Measurements from ENCODE around the gene TRIM32. TPM values are rescaled to one million over a fixed set of nuclear protein-coding genes. Genes with fewer than 3 reads are reported as not detected.

The TRIM32 gene, protein sequence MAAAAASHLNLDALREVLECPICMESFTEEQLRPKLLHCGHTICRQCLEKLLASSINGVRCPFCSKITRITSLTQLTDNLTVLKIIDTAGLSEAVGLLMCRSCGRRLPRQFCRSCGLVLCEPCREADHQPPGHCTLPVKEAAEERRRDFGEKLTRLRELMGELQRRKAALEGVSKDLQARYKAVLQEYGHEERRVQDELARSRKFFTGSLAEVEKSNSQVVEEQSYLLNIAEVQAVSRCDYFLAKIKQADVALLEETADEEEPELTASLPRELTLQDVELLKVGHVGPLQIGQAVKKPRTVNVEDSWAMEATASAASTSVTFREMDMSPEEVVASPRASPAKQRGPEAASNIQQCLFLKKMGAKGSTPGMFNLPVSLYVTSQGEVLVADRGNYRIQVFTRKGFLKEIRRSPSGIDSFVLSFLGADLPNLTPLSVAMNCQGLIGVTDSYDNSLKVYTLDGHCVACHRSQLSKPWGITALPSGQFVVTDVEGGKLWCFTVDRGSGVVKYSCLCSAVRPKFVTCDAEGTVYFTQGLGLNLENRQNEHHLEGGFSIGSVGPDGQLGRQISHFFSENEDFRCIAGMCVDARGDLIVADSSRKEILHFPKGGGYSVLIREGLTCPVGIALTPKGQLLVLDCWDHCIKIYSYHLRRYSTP
- total RNA-seq: 20.5 and 21.5 TPM in 2 replicates

DNA sequence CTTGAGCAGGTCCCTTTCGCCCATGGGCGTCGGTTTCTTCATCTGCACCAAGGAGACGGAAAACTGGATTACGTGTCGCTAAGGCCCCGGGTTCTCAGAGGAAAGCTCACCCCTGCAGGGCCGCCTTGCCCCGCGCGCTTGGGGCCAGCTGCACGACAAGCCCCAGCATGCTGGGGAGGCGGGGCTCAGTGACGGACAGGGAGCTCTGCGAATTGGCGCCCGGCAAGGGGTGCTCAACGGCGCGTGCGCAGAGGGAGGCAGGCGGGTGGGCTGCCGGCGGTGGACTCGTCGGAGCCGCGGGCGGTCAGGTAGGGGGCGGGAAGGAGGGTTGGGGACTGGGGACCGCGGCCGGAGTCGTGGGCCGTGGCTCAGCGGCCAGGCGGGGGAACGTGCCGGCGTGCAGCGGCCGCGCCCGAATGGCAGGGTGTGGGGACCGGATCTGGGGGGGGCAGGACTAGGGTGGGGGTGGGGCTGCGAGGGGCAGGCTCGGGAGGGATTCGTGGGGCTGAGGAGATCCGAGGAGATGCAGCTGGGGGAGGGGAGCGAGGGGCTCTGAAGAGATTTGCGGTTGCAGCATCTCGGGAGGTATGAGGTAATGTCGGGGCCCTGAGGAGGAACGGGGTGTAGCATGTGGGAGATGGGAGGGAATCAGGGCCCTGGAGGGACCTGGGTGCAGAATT, at the start of gene TRIM32:
TRIM32 (plus strand) TSS at position 232 of the 680 bp plus-strand sequence. CDS start 10,438 bp downstream, outside the sequence.
- intact Hi-C loops (cut with micrococcal nuclease): loop anchor here (1.0 to 10.0 kb wide), 3 partner anchors 14 to 1992 kb away; no protein-coding TSS in a partner anchor

DNA sequence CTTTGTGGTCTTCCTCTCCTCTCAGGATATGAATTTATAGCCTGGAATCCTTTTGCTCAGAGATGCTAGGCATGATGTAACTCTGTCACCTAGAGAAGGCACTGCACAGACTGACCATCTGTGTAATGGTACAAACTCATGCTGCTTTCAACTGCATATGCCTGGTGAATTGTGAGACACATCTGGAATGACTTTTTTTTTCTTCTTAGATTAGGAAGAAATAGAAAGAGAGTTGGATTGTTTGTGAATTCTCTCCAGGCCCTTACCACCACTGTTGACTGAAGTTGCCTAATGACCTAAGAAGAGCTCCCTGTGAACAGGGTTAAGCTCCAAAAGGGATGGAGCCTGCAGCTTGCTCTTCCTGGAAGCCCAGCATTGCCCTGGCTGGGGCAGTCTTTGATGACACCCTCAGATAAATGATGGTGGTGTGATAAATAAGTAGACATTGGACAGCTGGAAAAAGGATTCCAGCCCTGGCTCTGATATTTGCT, 47.8 kb upstream of the TRIM32 start:
- intact Hi-C loops (cut with micrococcal nuclease): no loop called here

DNA sequence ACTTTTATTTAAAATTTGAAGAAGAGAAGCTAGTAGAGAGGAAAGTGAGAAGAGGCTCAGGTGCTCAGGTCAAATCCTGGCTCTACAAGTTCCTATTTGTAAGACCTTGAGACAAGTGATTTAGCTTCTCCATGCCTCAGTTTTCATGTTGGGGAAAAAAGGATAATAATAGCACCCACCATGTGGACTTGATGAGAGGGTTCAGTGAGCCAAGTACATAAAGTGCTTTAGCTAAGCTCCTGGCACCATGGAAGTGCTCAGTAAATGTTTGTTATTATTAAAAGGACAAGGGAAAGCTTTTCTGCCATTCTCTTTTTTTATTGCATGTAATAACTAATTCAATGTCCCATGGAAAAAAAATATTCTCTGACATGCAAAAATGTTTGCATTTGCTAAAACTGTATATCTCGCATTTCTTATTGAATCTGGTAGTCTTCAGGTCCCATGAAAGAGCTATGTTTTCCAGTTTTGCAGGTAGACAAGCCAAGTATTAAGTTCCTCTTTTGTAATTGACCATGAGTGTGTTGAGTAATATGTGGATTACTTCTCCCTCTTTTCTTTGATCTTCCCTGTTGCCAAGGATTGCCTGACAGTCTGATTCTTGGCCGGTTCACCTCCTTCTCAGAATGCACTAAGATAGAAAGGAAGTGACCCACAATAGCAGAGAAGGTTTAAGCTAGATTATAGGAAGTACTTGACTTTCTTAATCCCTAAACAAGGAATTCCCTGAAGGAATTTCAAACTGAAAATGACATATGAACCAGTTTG, 45.6 kb upstream of the TRIM32 start:
- intact Hi-C loops (cut with micrococcal nuclease): no loop called here

DNA sequence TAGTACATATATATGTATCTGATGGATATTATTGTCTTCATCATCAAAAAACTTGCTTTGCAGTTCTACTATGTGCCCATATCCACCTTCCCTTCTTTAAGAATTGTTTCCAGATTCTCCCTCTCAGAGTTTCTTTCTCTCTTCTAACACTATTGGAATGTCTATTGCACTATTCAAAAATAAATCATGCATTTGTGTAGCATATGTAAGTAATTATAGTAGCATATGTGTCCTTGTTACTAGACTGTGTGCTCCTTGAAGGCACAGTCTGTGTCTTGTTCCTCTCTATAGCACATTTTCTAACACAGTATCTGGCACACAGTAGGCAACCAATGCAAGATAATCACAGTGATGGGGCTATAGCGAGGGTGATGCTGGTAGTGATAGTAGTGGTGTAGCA, 43.4 kb upstream of the TRIM32 start:
- intact Hi-C loops (cut with micrococcal nuclease): no loop called here

DNA sequence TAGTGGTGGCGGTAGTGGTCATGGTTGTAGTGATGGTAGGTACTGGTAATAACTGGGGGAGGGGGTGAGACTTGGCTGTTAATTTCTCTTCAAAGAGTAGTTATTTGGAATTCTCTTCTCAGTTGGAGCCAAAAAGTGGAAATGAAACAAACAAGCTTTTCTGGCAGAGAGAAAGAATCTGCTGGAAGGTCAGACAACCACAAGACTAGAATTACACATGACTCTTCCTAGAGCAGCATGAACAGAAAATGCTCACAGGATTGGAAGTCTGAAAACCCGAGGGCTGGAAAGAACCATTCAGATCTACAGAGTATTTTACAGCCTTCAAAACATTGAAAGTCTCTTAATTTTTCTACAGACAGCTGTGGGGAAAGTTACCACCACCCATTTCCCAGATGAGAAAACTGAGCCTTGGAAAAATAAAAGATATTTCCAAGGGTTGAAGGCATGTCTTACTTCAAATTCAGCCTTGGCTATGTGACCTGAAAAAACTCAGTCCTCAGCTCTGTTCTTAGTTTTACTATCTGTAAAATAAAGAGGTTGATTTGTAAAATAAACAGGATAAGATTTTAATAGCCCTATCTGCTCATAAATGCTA, 42.9 kb upstream of the TRIM32 start:
- intact Hi-C loops (cut with micrococcal nuclease): no loop called here

DNA sequence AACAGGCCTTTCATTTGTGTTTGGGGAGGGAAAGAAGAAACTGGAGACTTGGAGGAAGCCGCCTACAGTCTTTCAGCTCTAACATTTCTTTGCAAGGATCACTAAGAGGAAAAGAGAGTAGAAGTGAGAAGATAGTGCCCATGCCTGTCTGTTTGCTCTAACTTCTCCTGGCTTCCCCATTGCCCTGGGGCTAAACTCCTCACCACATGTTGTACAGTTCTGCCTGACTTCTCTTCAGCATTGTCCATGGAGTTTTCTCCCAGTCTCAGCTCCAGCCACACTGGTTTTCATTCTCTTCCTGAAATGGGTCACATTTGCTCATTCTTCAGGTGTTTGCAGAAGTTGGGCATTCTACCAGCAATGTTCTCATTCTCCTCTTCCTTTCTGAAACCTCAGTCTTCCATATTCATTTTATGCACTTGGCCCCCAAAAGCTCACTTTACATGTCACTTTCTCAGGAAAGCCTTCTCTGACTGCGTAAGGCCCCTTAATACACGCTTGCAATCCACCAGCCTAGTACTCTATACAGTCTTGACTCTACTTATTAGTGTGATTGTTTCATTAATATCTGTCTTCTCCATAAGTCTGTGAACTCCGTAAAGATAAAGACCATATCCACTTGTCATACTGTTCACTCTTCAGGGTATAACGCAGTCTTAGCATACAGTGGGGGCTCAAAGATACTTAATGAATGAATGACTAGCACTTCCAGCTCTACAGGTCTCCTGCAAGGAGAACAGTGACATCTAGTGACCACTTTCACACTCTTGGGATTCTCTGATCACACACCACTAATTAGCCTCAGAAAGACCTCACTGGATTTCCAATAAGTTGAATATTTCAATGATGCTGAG, 40.2 kb upstream of the TRIM32 start:
- intact Hi-C loops (cut with micrococcal nuclease): loop anchor here (5.0 kb wide), 1 partner anchor 1055 kb away; no protein-coding TSS in a partner anchor

DNA sequence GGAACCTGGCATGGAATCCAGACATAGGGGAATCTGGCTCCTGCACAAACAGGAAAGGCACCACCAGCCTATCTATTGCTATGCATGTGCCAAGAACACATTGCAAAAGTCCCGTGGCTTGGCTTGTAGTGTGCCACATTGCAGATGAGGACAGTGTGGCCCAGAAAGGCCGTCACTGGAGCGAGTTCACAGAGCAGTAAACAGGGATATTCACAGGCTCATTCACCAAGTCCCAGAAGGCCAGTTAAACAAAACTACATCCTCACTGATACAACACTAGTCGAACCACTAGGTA, 39.6 kb upstream of the TRIM32 start:
- intact Hi-C loops (cut with micrococcal nuclease): loop anchor here (5.0 kb wide), 1 partner anchor 1055 kb away; no protein-coding TSS in a partner anchor

DNA sequence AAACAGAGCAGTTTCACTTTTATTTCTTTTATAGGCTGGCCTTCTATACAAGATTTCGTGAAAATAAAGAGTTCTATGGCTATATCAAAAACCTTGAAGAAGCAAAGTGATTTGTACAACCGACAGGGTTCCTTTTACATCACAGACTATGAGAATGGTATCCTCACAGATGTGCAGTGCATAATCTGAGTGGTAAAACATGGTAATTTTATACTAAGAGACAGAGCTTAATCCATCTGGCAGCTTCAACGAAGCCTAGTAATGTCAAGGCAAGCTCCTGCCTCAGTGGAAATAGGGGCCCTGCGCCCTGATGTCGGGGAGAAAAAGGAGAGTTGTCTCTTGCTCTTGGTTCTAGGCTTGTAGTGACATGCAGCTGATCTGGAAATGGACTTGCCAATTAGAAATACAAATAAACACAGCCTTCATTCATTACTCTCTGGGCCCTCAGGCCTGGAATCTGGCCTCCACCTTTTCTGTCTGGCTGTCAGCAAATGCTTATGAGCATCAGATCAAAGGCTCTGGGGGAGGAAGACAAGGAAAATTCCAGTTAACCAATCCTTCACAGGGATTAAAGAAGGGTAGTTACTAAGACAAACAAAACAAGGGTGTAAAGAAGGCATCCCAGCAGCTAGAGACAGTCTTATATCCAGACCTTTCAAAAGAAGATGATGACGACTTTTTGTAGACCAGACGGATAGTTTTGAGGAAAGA, 33.6 kb upstream of the TRIM32 start:
- intact Hi-C loops (cut with micrococcal nuclease): no loop called here

DNA sequence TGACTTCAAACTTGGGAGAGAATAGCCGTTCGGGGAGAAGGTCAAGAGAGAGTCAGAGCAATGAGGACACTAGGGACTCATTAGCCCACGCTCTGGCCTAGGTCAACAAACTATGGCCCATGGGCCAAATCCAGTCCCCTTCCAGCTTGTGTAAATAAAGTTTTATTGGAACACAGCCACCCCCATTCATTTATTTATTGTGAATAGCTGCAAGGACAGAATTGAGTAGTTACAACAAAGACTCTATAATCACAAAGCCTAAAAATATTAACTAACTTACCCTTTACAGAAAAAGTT, 33.1 kb upstream of the TRIM32 start:
- intact Hi-C loops (cut with micrococcal nuclease): no loop called here

DNA sequence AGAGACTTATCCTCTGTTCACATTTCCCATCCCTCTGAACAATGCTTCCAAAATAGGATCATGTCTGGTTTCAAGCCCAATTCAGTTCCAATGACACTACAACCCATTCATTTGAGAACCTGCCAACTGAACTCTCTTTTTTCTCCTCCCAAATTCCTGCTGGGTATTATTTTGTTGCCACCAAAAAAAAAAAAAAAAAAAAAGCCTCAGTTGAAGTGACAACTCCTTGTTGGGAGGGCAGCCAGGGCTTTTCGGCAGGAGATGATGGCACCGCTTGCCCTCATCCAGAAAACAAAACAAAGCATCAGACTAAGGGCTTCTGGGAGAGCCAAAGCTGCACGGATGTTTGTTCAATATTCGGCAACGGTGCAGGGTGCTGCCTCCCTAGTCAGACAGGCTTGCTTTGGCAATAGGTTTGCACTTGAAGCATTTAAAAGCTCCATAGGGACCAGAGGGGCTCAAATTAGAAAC, 30.6 kb upstream of the TRIM32 start:
- intact Hi-C loops (cut with micrococcal nuclease): no loop called here

DNA sequence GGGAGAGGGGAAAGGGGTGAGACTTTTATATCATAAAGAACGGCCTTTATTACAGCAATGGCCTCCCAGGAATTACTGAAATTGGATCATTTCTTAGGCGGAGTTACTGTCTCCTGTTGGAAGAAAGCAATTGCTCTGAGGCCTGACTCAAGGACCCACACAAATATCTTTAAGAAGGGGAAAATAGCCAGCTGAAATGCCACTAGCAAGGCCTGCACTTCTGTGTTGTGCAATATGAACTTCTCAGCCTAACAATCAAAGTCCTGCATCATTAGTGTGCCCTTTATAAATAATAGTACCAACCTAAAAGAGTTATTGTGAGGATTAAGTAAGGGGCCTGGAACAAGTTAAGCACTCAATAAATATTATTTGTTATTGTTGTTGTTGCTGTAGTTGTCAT, 30.1 kb upstream of the TRIM32 start:
- intact Hi-C loops (cut with micrococcal nuclease): no loop called here

DNA sequence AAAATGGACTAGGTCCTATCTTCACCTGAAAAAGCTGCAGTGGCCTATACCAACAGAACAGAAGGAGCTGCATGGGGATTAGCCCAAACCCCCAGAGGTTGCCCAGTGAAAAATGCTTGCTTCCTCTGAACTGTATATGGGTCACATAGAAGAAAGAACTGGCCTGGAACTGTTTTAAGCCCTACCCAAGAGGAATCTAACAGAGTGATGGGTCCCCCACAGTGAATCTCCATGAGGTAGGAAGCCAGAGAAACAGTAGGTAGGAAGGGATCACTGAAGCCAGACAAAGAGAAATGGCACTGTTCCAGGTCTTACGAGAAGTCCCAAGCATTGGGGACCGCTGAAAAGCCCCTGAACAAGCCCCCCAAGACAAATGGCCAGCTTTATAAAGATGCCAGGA, 28.8 kb upstream of the TRIM32 start:
- intact Hi-C loops (cut with micrococcal nuclease): no loop called here

DNA sequence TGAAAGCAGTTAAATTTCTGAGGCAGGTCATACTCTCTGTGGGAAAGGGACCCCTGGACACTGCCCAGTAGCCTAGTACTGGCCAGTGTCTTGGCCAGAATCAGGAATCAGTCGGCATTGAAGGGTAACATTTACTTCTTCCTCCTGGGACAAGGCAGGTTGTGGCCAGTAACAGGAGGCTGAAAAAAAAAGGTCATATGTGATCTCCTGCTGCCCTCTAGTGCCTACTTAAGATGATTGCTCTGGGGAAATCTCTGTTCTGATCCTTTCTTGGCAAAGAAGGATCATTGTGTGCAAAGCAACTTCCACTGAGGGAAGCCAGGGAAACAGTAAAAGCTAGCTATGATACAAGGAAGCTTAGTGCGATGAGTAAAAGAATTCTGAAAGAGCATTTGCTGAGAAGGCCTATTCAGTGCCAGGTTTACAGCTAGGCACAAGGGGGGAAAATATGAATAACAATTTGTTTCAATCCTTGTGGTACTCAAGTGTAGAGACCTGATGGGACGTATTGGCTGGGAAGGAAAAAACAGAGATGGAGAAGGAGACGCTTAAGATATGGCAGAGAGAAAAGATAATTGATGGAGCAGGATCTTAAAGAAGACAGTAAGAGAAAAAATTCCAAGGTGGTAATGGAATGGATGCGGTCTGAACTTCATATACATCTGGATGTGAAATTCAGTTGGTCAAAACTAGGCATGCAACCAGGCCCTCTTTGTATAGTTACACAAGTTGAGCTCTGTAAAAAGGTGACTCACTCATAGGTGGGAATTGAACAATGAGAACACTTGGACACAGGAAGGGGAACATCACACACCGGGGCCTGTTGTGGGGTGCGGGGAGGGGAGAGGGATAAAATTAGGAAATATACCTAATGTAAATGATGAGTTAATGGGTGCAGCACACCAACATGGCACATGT, 25.8 kb upstream of the TRIM32 start:
- intact Hi-C loops (cut with micrococcal nuclease): loop anchor here (1.0 to 2.0 kb wide), 6 partner anchors 72 to 1999 kb away; no protein-coding TSS in a partner anchor

DNA sequence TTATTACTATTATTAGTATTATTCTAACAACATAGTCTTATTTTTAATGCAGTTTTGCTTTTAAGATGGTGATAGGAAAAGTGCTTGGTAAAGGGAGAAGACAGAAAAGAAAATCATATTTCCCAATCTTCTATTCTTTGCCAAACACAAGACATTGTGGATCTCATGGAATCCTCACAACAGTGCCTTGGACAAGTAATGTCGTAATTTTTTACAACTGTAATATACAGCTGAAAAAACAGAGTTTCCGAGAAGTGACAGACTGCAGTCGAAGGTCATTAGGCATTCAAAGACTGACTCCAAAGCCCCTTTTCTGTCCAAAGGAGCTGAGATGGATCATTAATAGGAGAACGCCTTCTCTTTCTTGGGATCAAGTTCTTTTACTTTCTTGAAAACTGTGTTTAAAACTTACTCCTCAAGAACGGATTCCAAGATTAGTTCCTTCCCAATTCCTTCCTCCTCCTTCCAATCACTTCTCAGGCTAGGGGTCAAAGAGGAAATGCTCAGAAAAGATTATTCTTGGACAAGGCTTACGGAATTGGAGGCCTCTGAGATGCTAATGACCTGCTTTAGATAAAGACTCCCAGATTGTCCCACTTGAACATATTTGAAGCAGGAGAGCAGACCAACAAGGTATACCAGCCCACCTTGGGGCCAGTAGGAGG, 24.3 kb upstream of the TRIM32 start:
- intact Hi-C loops (cut with micrococcal nuclease): no loop called here

DNA sequence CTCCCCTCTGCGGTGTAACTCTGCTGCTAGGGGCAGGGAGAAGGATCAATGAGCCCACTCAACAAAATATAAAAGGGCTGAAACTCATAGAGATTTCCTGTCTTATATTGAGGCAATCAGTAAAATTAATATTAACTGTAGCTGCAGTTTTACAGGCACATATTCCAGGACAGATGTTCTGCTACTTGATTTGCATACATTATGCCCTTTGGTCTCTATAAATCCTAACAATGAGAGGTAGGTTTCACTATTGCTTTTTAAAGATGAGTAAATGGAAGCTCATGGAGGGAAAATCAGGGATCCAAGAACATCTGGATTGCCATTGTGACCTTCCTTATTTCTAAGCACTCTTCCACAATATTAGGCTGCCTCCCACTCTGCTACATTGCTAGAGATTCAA, 23.5 kb upstream of the TRIM32 start:
- intact Hi-C loops (cut with micrococcal nuclease): no loop called here

DNA sequence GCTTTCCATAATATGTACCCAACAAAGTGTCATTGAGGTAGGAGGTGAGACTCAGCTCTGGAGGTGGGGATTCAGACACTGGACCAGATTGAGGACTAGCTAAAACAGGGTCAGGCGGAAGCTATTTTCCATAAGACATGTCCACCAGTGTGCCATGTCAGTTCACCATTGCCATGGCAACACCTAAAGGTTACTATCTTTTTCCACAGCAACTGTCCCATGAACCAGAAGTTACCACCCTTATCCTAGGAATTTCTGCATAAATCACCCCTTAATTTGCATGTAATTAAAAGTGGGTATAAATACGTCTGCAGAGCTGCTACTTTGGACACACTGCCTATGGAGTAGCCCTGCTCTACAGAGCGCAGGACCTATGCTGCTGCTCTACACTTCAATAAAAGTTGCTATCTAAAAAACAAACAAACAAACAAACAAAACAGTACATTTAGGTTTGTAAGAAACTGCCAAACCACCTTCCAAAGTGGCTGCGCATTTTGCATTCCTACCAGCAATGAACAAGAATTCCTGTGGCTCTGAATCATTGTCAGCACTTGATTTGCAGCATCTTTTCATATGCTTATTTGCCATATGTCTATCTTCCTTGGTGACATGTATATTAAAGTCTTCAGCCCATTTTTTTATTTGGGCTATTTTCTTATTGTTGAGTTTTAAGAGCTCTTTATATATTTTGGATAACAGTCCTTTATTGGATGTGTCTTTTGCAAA, 18.0 kb upstream of the TRIM32 start:
- intact Hi-C loops (cut with micrococcal nuclease): no loop called here

DNA sequence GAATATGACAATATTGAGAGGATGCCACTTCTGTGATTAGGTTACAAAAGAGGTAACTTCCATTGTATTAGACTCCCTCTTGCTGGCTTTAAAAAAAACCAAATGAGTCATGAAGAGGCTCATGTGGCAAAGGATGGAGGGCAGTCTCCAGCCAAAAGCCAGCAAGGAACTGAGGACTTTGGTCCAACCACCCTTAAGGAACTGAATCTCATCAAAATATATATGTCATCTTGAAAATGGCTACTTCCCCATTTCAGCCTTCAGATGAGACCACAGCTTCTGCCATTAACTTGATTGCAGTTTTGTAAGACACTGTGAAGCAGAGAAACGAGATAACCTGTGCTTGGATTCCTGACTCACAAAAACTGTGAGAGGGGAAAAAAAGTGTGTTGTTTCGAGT, 15.5 kb upstream of the TRIM32 start:
- intact Hi-C loops (cut with micrococcal nuclease): no loop called here
